GM12872 (cell line): ENCODE results near the gene EZH2.

ENCODE experiments used
- TF ChIP-seq, protein P1 (sequence below): IDR thresholded peaks from 3 replicates; pipeline ENCODE4 v1.5.1; 2011; ENCODE audit warnings: low read depth, mild to moderate bottlenecking, low read length, moderate library complexity; ENCODE audit not compliant: insufficient read depth

EZH2 gene

DNA sequence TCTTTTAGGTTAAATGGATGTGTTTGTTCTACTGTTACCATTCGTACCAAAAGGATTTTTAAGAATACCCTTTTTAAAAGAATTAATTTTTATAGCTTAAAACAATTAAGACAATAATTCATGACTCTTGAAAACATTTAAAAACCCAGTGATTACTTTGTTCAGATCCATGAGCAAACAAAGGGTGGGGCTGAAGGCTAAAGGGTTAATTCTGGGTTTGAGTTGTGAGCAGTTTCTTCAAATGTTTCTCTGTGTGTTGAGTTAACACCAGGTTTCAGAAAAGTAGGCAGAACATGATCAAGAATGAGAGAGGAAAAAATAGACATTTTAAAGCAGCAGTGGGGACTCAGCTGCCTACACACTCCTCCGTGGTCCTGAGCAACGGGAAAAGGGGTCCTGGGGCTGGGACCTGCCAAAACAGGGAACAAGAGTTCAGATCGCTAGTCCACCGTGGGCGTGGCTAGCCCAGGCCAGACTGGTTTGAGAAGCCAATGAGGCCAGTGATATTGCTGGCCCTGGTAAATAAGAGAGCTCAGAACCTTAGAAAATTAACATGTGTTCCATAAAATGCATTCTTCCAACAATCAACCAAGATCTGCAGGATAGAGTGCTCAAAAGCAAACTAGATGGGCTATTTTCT lies 14.9 kb upstream of the EZH2 start:
- TF ChIP-seq, protein P1, sequence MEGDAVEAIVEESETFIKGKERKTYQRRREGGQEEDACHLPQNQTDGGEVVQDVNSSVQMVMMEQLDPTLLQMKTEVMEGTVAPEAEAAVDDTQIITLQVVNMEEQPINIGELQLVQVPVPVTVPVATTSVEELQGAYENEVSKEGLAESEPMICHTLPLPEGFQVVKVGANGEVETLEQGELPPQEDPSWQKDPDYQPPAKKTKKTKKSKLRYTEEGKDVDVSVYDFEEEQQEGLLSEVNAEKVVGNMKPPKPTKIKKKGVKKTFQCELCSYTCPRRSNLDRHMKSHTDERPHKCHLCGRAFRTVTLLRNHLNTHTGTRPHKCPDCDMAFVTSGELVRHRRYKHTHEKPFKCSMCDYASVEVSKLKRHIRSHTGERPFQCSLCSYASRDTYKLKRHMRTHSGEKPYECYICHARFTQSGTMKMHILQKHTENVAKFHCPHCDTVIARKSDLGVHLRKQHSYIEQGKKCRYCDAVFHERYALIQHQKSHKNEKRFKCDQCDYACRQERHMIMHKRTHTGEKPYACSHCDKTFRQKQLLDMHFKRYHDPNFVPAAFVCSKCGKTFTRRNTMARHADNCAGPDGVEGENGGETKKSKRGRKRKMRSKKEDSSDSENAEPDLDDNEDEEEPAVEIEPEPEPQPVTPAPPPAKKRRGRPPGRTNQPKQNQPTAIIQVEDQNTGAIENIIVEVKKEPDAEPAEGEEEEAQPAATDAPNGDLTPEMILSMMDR, result no peak

DNA sequence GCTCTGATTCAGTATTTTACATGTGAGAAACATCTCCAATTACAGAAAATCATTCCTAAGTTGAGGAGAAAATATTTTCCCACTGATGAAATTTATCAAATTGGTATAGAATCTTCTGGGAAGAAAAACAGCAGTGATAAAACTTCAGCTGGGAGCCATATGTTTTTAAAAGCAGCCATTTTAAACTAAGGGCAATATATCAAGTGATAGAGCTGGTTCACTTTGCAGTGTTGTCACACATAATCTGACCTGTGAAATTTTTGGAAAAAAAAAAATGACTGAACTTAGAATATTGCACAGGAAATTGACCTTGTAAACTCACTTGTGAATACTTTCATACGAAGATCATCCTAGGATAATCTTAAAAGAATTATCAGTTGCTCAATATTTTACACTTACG lies 10.5 kb upstream of the EZH2 start:
- TF ChIP-seq, protein P1, result no peak

DNA sequence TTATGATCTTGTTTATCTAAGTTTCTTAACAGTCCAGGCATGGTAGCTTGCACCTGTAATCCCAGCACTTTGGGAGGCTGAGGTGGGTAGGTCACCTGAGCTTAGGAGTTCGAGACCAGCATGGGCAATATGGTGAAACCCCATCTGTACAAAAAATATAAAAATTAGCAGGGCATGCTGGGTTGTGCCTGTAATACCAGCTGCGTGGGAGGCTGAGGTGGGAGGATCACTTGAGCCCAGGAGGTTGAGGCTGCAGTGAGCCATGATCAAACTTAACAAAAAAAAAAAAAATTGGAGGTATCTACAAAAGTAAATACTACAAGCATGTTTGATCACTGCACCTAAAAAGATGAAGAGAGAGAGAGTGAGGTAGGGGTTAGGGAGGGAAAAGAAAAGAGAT lies 9.0 kb upstream of the EZH2 start:
- TF ChIP-seq, protein P1, result no peak

DNA sequence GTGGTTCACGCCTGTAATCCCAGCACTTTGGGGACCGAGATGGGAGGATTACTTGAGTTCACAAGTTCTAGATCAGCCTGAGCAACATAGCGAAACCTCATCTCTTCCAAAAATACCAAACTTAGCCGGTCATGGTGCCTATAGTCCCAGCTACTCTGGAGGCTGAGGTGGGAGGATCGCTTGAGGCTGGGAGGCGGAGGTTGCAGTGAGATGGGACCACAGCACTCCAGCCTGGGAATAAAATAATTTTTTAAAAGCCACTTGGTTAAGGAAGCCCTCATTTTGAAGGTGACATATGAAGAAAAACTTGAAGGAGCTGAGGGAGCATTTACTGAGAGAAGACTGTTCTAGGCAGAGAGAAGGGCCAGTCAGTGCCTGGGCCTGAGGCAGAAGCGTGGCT lies 4.2 kb upstream of the EZH2 start:
- TF ChIP-seq, protein P1, result no peak

DNA sequence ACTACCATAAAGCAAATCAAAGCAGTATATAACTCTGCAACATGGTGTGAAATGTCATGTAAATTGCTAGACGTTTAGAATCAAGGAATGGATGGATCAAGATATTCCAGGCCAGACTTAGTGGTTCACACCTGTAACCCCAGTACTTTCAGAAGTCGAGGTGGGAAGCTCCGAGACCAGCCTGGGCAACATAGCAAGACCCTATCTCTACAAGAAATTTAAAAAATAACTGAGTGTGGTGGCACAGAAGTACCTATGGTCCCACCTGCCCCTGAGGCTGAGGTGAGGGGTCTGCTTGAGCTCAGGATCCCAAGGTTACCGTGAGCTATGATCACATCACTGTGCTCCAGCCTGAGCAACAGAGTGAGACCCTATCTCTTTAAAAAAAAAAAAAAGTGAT lies 2.8 kb upstream of the EZH2 start:
- TF ChIP-seq, protein P1, result no peak

DNA sequence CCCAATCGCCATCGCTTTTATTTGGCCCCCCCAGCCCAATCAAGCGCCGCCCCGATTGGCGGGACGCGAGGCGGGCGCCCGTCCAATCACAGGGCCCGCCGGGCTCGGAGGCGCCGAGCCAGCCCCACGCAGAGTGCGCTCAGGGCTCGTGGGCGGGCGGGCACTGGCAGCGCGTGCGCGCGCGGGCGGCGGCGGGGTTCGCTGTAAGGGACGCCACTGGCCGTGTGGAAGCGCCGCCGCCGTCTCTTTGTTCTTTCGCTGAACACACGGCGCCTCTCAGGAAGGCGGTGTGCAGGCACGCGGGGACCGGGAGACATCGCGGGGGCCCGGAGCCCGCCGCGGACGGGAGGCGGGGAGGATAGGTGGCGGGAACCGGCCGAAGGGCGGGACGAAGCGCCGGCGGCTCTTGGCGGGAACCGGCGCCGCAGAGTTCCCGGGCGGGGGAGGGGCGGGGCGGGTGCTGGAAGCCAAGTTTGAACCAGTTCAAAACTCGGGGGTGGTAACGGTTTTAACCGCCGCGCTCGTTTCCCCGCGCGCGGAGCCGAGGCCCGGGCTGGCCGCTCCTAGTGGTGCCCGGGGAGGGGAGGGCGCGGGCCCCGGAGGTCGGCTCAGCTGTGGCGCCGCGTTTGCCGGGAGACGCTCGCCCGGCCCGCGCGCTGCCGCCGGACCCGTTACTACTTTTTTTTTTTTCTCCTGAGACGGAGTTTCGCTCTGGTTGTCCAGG lies 370 bp upstream of the EZH2 start:
- TF ChIP-seq, protein P1, result no peak

DNA sequence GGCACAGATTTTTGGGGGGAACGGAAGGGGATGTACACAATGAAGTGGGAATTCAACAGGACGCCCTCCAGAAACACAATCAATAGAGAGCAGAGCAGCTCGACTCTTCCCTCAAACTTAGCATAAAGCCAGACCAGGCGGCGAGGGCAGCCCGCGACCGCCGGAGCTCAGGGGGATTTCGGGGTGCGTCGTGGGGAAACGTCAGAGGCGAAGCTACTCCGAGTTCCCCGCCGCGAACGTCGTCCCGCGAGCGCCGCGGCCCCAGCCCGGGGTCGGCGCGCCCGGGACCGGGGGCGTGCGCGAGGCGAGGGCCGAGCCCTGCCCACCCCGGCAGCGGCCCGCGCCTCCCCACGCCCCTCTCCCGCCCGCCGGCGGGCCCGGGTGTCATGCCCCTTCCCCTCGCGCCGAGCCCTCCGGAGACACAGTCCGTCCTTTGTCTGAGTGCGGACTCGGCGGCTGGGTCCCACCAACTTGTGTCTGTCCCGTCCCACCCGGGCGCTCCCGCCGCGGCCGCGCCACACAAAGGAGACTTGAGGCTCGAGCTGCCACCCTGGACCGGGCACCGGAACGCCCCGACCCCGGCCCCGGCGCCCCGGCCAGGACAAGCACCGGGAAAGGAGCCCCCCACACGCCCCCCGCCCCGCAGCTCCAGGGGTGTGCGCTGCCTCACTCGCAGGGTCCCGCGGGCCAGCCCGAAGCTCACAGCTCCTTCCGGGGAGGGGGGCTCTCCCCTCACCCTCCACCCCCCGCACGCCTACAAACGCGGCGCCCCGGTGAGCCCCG lies 634 bp downstream of the EZH2 start:
- TF ChIP-seq, protein P1, result no peak
